H9 (cell line): Measurements from ENCODE around the gene KIAA1328. TPM values are rescaled to one million over a fixed set of nuclear protein-coding genes. Genes with fewer than 3 reads are reported as not detected.

Experiments
- DNase-seq: peaks from one replicate; pipeline ENCODE4 v3.0.0-alpha.2; 2017
- H2AFZ ChIP-seq: one replicate; pipeline ENCODE4 v1.6.1; 2013; ENCODE audit warnings: mild to moderate bottlenecking, low read length, control low read depth, moderate library complexity
- H2AK5ac ChIP-seq: 2 replicates; pipeline ENCODE4 v1.6.1; 2013; ENCODE audit warnings: low read length, control low read depth, mixed read lengths; ENCODE audit not compliant: insufficient read length
- H2BK120ac ChIP-seq: one replicate; pipeline ENCODE4 v1.6.1; 2013; ENCODE audit warnings: low read depth, mild to moderate bottlenecking, low read length, control low read depth, inconsistent platforms; ENCODE audit not compliant: poor library complexity, severe bottlenecking
- H2BK12ac ChIP-seq: 2 replicates; pipeline ENCODE4 v1.6.1; 2013; ENCODE audit warnings: low read length, control low read depth, mixed read lengths, low read depth; ENCODE audit not compliant: insufficient read length
- H2BK15ac ChIP-seq: 2 replicates; pipeline ENCODE4 v1.6.1; 2013; ENCODE audit warnings: low read depth, low read length, control low read depth
- H2BK20ac ChIP-seq: one replicate; pipeline ENCODE4 v1.6.1; 2013; ENCODE audit warnings: low read depth, mild to moderate bottlenecking, low read length, control low read depth, inconsistent platforms; ENCODE audit not compliant: poor library complexity, severe bottlenecking
- H2BK5ac ChIP-seq: 2 replicates; pipeline ENCODE4 v1.6.1; 2013; ENCODE audit warnings: low read length, control low read depth, mixed read lengths; ENCODE audit not compliant: insufficient read length
- H3K14ac ChIP-seq: 2 replicates; pipeline ENCODE4 v1.6.1; 2013; ENCODE audit warnings: low read length, control low read depth; ENCODE audit not compliant: insufficient read depth
- H3K18ac ChIP-seq: 2 replicates; pipeline ENCODE4 v1.6.1; 2013; ENCODE audit warnings: low read depth, mild to moderate bottlenecking, mixed read lengths, low read length, control low read depth; ENCODE audit not compliant: insufficient read length
- H3K23ac ChIP-seq: 2 replicates; pipeline ENCODE4 v1.6.1; 2013; ENCODE audit warnings: low read length, control low read depth, mixed read lengths, low read depth; ENCODE audit not compliant: insufficient read length
- H3K23me2 ChIP-seq: 2 replicates; pipeline ENCODE4 v1.6.1; 2013; ENCODE audit warnings: low read depth, mild to moderate bottlenecking, mixed read lengths, low read length, control low read depth; ENCODE audit not compliant: insufficient read length, poor library complexity, severe bottlenecking
- H3K27ac ChIP-seq: 2 replicates; pipeline ENCODE4 v1.5.1; 2013; ENCODE audit warnings: low read length, control low read depth, mixed read lengths, low read depth; ENCODE audit not compliant: insufficient read length
- H3K27me3 ChIP-seq: 2 replicates; pipeline ENCODE4 v1.6.1; 2013; ENCODE audit warnings: low read length, control low read depth, inconsistent platforms; ENCODE audit not compliant: insufficient read depth
- H3K4ac ChIP-seq: 2 replicates; pipeline ENCODE4 v1.6.1; 2013; ENCODE audit warnings: low read depth, mild to moderate bottlenecking, control low read depth, inconsistent platforms, low read length, moderate library complexity
- H3K4me1 ChIP-seq: 2 replicates; pipeline ENCODE4 v1.6.1; 2013; ENCODE audit warnings: low read length, control low read depth, inconsistent platforms; ENCODE audit not compliant: insufficient read depth
- H3K4me2 ChIP-seq: 2 replicates; pipeline ENCODE4 v1.6.1; 2013; ENCODE audit warnings: low read length, control low read depth, mixed read lengths; ENCODE audit not compliant: insufficient read length, insufficient read depth
- H3K56ac ChIP-seq: 2 replicates; pipeline ENCODE4 v1.6.1; 2013; ENCODE audit warnings: low read depth, mild to moderate bottlenecking, mixed read lengths, low read length, control low read depth; ENCODE audit not compliant: insufficient read length
- H3K79me1 ChIP-seq: 2 replicates; pipeline ENCODE4 v1.6.1; 2013; ENCODE audit warnings: low read depth, mild to moderate bottlenecking, moderate library complexity, low read length, control low read depth, inconsistent platforms; ENCODE audit not compliant: insufficient read depth, poor library complexity, severe bottlenecking
- H3K79me2 ChIP-seq: 2 replicates; pipeline ENCODE4 v1.6.1; 2013; ENCODE audit warnings: low read length, control low read depth, inconsistent platforms; ENCODE audit not compliant: insufficient read depth
- H3K9ac ChIP-seq: 2 replicates; pipeline ENCODE4 v1.6.1; 2013; ENCODE audit warnings: low read length, control low read depth, mixed read lengths; ENCODE audit not compliant: insufficient read length; ENCODE audit errors: extremely low read depth
- H3K9me3 ChIP-seq: one replicate; pipeline ENCODE4 v1.6.1; 2013; ENCODE audit warnings: low read depth, low read length, inconsistent platforms; ENCODE audit not compliant: control insufficient read depth
- H3T11ph ChIP-seq: one replicate; pipeline ENCODE4 v1.6.1; 2013; ENCODE audit warnings: mild to moderate bottlenecking, low read length, control low read depth, inconsistent platforms
- H4K20me1 ChIP-seq: one replicate; pipeline ENCODE4 v1.6.1; 2013; ENCODE audit not compliant: control insufficient read depth, insufficient read length, insufficient read depth
- H4K5ac ChIP-seq: 2 replicates; pipeline ENCODE4 v1.6.1; 2013; ENCODE audit warnings: low read depth, mild to moderate bottlenecking, mixed read lengths, low read length, control low read depth; ENCODE audit not compliant: insufficient read length
- H4K8ac ChIP-seq: replicated peaks from 2 replicates; pipeline ENCODE4 v1.6.1; 2013; ENCODE audit warnings: low read length, control low read depth, mixed read lengths, low read depth; ENCODE audit not compliant: insufficient read length
- H4K91ac ChIP-seq: 2 replicates; pipeline ENCODE4 v1.6.1; 2013; ENCODE audit warnings: low read depth, mild to moderate bottlenecking, moderate library complexity, mixed read lengths, low read length, control low read depth; ENCODE audit not compliant: insufficient read length
- H3K27ac Mint-ChIP-seq, 3 experiments: 2 replicates in 2 of 3; 3 replicates in 1 of 3; pipeline ENCODE4 v1.8.0; 2020 to 2021; ENCODE audit warnings: mixed read lengths in 3 of 3, mild to moderate bottlenecking in 1 of 3, moderate library complexity in 1 of 3
- H3K27me3 Mint-ChIP-seq: 2 replicates; pipeline ENCODE4 v1.8.0; 2021; ENCODE audit warnings: low read depth, mild to moderate bottlenecking, moderate library complexity, mixed read lengths
- H3K36me3 Mint-ChIP-seq, 3 experiments: 2 replicates in 2 of 3; 3 replicates in 1 of 3; pipeline ENCODE4 v1.8.0; 2020 to 2021; ENCODE audit warnings: low read depth in 3 of 3, mixed read lengths in 3 of 3; ENCODE audit not compliant: insufficient read depth in 1 of 3
- H3K4me1 Mint-ChIP-seq, 2 experiments: 2 replicates each; pipeline ENCODE4 v1.8.0; 2020; ENCODE audit warnings: mixed read lengths in 2 of 2
- H3K4me3 Mint-ChIP-seq, 2 experiments: 2 replicates in 1 of 2; 3 replicates in 1 of 2; pipeline ENCODE4 v1.8.0; 2020 to 2021; ENCODE audit warnings: mild to moderate bottlenecking in 2 of 2, mixed read lengths in 2 of 2, moderate library complexity in 1 of 2
- H3K9me3 Mint-ChIP-seq, 2 experiments: 2 replicates in 1 of 2; 3 replicates in 1 of 2; pipeline ENCODE4 v1.8.0; 2020; ENCODE audit warnings: mild to moderate bottlenecking in 2 of 2, mixed read lengths in 2 of 2, moderate library complexity in 1 of 2
- WGBS: extraction: QIAGEN DNeasy Blood & Tissue Kit; methylation state at CpG from one replicate; pipeline ENCODE4 v1.1.7; 2013; ENCODE audit warnings: missing lambda C conversion rate, low lambda C conversion rate, mixed read lengths; ENCODE audit not compliant: insufficient read length; ENCODE audit errors: extremely low coverage; 5-methylcytosine and 5-hydroxymethylcytosine counted together
- total RNA-seq: library from RNA; stranded (reverse); gene quantifications from 2 replicates; pipeline ENCODE4 v1.2.1, GENCODE V29; 2021
- TF ChIP-seq, protein P1 (sequence below): fragments of 200-600 bp; sonication (generic); conservative IDR thresholded peaks from 3 replicates; pipeline ENCODE4 v1.8.0; 2021; ENCODE audit warnings: antibody characterized with exemption, mild to moderate bottlenecking

KIAA1328 gene
- total RNA-seq, 1 experiment from 2014 or later = 4.9 TPM

DNA sequence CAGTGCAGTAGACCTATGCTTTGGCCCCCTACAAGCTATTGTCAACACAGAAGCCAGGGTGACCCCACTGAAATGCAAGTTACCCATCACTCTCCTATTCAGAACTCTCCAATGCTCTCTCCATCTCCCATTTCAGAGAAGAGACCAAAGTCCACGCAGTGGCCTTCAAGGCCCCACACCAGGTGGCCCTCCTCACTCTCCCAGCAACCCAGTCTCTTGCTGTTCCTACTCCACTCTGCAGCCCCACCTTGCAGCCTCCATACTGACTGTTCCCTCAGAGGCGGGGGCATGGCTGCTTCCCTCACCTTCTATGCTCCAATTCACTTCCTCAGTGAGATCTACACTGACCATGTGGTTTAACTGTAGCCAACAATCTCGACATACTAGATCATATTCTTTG is 423.4 kb downstream of the KIAA1328 start:
- Histone ChIP-seq H3K9me3 (no peaks in the 10 kb centered on the region), H2BK120ac (no peak overlapping the region), H3K18ac (no peak overlapping the region), H3K4me2 (no peak overlapping the region), H3K23ac (no peak overlapping the region), H2AFZ (no peak overlapping the region), H3K14ac (no peak overlapping the region), H4K5ac (no peak overlapping the region), H2BK15ac (no peak overlapping the region), H2BK20ac (no peak overlapping the region), H3T11ph (no peak overlapping the region), H4K91ac (no peak overlapping the region), H3K4ac (no peak overlapping the region), H3K9ac (no peak overlapping the region), H3K79me2 (no peaks in the 10 kb centered on the region), H3K27ac (no peak overlapping the region), H4K8ac (no peak overlapping the region), H3K23me2 (peaks cover 7% of the 10 kb centered on the region), H3K79me1 (no peaks in the 10 kb centered on the region), H2AK5ac (no peak overlapping the region), H3K27me3 (peaks cover 12% of the 10 kb centered on the region), H2BK12ac (no peak overlapping the region), H3K4me1 (peaks cover 8% of the 10 kb centered on the region; the same call in 1 of the 2 replicates), H2BK5ac (no peak overlapping the region), H4K20me1 (no peaks in the 10 kb centered on the region), H3K56ac (no peak overlapping the region)
- no peak for DNase-seq
- H3K27me3 Mint-ChIP-seq = peaks cover 53% of the 10 kb centered on the region
- peaks cover 0 to 2% (median 0%) of the 10 kb centered on the region in 3 experiments; a peak in 1 of 7 replicates for H3K36me3 Mint-ChIP-seq
- WGBS = no CpG with 5 or more reads among the region's 3 CpGs
- 0 out of 5 replicates have a peak, but pooled peaks cover 0 to 2% of the 10 kb centered on the region in 2 experiments for H3K9me3 Mint-ChIP-seq
- H3K4me1 Mint-ChIP-seq = peaks cover 21 to 33% of the 10 kb centered on the region in 2 experiments
- TF ChIP-seq, protein P1, sequence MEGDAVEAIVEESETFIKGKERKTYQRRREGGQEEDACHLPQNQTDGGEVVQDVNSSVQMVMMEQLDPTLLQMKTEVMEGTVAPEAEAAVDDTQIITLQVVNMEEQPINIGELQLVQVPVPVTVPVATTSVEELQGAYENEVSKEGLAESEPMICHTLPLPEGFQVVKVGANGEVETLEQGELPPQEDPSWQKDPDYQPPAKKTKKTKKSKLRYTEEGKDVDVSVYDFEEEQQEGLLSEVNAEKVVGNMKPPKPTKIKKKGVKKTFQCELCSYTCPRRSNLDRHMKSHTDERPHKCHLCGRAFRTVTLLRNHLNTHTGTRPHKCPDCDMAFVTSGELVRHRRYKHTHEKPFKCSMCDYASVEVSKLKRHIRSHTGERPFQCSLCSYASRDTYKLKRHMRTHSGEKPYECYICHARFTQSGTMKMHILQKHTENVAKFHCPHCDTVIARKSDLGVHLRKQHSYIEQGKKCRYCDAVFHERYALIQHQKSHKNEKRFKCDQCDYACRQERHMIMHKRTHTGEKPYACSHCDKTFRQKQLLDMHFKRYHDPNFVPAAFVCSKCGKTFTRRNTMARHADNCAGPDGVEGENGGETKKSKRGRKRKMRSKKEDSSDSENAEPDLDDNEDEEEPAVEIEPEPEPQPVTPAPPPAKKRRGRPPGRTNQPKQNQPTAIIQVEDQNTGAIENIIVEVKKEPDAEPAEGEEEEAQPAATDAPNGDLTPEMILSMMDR = no peak
- no peak overlapping the region for H3K27ac Mint-ChIP-seq
- peak overlapping the region; percentile 70 to 74; a peak in 4 of 5 replicates for H3K4me3 Mint-ChIP-seq
